ENCODE measurements around the gene KCNG3. TPM values are rescaled to one million over a fixed set of nuclear protein-coding genes. Genes with fewer than 3 reads are reported as not detected.

The KCNG3 gene
- total RNA-seq, 2 donors from 2014 or later, result 0.84 to 1.5 TPM

GRCh38 chr2:42421157-42421485 lies 72.7 kb downstream of the KCNG3 start:
- WGBS, 2 experiments (ENCODE audit: insufficient coverage in 1 of 2, insufficient read length in 1 of 2), result 88 to 100% methylated on average over 1 to 3 of the region's 3 CpGs
- Histone ChIP-seq H3K36me3 (ENCODE audit: control insufficient read depth, insufficient read depth, low read length) (no peaks in the 10 kb centered on the region), H3K9me3 (ENCODE audit: control insufficient read depth, low read length) (no peaks in the 10 kb centered on the region), H3K4me3 (ENCODE audit: low read length) (no peak overlapping the region), H3K9ac (ENCODE audit: extremely low read depth, low read length, poor library complexity, severe bottlenecking) (no peak overlapping the region), H3K4me1 (ENCODE audit: control insufficient read depth, insufficient read depth, low read length) (no peaks in the 10 kb centered on the region), H3K27ac (ENCODE audit: low read depth, low read length) (no peak overlapping the region), H3K27me3 (ENCODE audit: control insufficient read depth, insufficient read depth, low read length, poor library complexity, severe bottlenecking) (no peaks in the 10 kb centered on the region)
- Mint-ChIP-seq H3K9me3 (no peaks in the 10 kb centered on the region), H3K4me3 (no peak overlapping the region), H3K36me3 (ENCODE audit: low read depth) (no peaks in the 10 kb centered on the region), H3K27me3 (ENCODE audit: insufficient read depth) (no peaks in the 10 kb centered on the region), H3K27ac (no peak overlapping the region), H3K4me1 (peaks cover 3% of the 10 kb centered on the region)
- DNase-seq, result no peak
- TF ChIP-seq CTCF (conservative IDR thresholded peaks at IDR 0.05), result no peak

GRCh38 chr2:42414648-42415047 lies 79.1 kb downstream of the KCNG3 start:
- Histone ChIP-seq H3K4me3 (ENCODE audit: low read length) (no peak overlapping the region), H3K27me3 (ENCODE audit: control insufficient read depth, insufficient read depth, low read length, poor library complexity, severe bottlenecking) (no peaks in the 10 kb centered on the region), H3K36me3 (ENCODE audit: control insufficient read depth, insufficient read depth, low read length) (no peaks in the 10 kb centered on the region), H3K27ac (ENCODE audit: low read depth, low read length) (no peak overlapping the region), H3K9ac (ENCODE audit: extremely low read depth, low read length, poor library complexity, severe bottlenecking) (no peak overlapping the region), H3K9me3 (ENCODE audit: control insufficient read depth, low read length) (peaks cover 21% of the 10 kb centered on the region), H3K4me1 (ENCODE audit: control insufficient read depth, insufficient read depth, low read length) (no peaks in the 10 kb centered on the region)
- H3K36me3 Mint-ChIP-seq (ENCODE audit: low read depth), result peaks cover under 1% of the 10 kb centered on the region
- no peak for DNase-seq
- TF ChIP-seq CTCF (conservative IDR thresholded peaks at IDR 0.05), result no peak
- no peaks in the 10 kb centered on the region for H3K27me3 Mint-ChIP-seq (ENCODE audit: insufficient read depth)
- H3K27ac Mint-ChIP-seq, result no peak overlapping the region
- peaks cover 2% of the 10 kb centered on the region for H3K4me1 Mint-ChIP-seq
- peaks cover 19% of the 10 kb centered on the region for H3K9me3 Mint-ChIP-seq
- no peak overlapping the region for H3K4me3 Mint-ChIP-seq

- H3K9me3 Mint-ChIP-seq, result peaks cover 19% of the 10 kb centered on the region
- H3K27me3 ChIP-seq (ENCODE audit: control insufficient read depth, insufficient read depth, low read length, poor library complexity, severe bottlenecking), result no peaks in the 10 kb centered on the region
- TF ChIP-seq CTCF (conservative IDR thresholded peaks at IDR 0.05), result no peak
- H3K27ac Mint-ChIP-seq, result no peak overlapping the region
- no peaks in the 10 kb centered on the region for H3K4me1 Mint-ChIP-seq
- H3K9me3 ChIP-seq (ENCODE audit: control insufficient read depth, low read length), result peaks cover 21% of the 10 kb centered on the region
- H3K4me3 ChIP-seq (ENCODE audit: low read length), result no peak overlapping the region
- H3K36me3 ChIP-seq (ENCODE audit: control insufficient read depth, insufficient read depth, low read length), result no peaks in the 10 kb centered on the region
- H3K4me3 Mint-ChIP-seq, result no peak overlapping the region
- H3K27ac ChIP-seq (ENCODE audit: low read depth, low read length), result no peak overlapping the region
- no peak for DNase-seq
- H3K36me3 Mint-ChIP-seq (ENCODE audit: low read depth), result peaks cover 2% of the 10 kb centered on the region
- no peaks in the 10 kb centered on the region for H3K27me3 Mint-ChIP-seq (ENCODE audit: insufficient read depth)
- no peak overlapping the region for H3K9ac ChIP-seq (ENCODE audit: extremely low read depth, low read length, poor library complexity, severe bottlenecking)
- H3K4me1 ChIP-seq (ENCODE audit: control insufficient read depth, insufficient read depth, low read length), result no peaks in the 10 kb centered on the region
Measured at GRCh38 chr2:42414158-42414557, 79.6 kb downstream of the KCNG3 start.

Measured in endodermal cell (in vitro differentiated cells).